UCSD-AML1 (cell line): ENCODE data around the gene GNG13.
"Not testable (repeated sequence)": the region's sequence is repeated elsewhere in the genome, so short reads cannot be mapped to it uniquely, and the experiment has no call there.

Experiments used
- DNase-seq: peaks from one replicate; lab custom pipeline; 2025; ENCODE audit not compliant: unreplicated experiment; lab: John Stamatoyannopoulos, UW

The GNG13 gene, protein sequence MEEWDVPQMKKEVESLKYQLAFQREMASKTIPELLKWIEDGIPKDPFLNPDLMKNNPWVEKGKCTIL

DNA sequence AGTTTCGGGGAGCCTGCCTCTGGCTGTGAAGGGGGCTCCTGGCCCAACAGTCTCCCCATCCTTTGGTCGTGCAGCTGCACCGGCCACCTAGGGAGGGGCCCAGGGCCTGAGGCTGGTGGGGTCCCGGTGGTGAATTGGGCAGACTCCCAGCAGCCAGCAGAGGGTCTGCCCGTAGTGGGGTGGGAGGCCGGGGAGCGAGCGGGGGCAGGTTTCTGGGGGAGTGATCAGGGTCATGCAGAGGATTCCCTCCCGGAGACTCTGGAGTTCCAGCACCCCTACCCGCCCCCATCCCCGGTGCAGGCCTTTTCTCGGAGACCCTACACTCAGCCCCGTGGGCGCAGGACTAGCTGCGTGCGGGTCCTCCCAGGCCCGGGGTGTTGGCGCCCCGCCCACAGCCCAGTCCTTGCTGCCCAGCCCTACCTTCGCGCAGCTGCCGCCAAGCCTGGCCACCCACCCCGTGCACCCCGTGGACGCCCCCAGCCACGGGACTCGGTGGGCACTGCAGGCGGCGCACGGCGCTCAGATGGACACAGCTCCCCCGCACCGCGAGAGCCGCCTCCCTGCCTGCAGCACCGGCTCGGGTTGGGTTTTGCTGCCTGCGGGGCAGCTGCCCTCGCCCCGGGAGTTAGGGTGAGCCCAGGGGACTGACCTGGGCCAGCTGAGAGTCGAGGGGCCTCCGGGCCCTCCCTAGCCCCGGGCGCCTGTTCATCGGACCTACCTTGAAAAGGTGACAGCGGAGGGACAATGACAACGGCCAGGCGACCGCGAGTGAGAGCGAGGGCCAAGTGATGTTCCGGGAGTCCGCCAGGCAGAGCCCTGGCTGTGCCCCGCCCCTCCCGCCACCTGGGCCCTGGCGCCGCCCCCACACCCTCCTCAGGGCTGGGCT, at the start of gene GNG13:
TSS of gene GNG13 (minus strand) at position 787 of the 886 bp plus-strand sequence. CDS start 1,657 bp downstream, outside the sequence.
- no peak for DNase-seq

DNA sequence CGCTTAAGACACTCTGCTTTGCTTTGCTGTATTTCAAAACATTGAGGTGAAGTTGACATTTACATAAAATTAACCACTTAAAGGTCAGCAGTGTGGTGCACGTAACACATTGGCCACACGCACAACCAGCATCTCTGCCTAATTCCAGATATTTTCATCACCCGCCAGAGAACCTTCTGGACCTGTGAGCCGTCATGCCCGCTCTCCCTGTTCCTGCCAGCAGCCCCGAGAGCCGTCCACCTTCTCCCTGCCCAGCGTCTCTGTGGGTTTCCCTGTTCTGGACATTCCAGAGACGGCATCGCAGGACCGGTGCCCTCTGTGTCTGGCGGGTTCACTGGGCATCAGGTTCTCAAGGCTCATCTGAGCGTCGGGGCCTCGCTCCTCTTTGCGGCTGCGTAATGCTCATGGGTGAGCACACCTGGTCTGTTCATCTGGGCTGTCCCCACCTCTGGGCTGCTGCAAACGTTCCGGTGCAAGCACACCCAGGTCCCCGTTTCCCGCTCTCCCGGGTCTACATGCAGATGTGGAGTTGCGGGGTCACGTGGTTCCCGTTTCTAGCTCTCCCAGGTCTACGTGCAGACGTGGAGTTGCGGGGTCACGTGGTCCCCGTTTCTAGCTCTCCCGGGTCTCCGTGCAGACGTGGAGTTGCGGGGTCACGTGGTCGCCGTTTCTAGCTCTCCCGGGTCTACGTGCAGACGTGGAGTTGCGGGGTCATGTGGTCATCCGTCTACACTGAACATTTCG, 48.1 kb upstream of the GNG13 start:
- DNase-seq, result no peak

DNA sequence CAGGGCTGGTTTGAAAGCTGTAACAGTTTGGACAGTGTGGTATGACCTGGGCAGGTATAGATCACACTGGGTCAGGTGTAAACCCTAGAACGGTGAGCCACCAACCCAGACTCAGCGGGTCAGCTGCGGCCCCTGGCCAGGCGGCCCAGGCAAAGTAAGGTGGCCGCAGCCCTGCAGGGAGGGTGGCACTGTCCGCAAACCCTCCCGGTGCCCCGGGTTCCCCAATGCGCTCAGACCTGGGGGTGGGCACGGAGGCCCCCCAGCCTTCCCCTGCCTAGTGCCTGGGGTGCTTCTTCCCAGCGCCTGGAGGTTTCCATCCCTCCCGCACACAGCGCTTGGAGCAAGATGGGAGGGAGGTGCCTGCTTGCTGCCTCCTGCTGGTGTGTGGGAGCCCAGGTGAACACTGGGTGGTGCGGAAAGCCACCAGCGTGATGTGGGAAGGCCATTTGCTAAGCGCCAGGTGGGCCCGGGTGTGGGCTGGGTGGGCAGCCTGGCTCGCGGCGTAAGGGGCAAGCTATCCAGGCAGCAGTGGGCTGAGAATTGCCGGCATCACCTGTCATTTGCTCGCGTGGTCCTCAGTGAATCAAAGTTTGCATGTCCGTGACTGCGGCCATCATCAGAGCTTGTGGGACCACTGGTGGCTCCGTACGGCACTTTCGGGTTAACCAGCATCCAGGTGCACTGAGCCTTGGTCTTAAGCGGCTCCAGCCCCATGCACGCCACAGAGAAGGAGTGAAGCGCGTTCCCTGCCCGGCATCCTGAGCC, 47.3 kb upstream of the GNG13 start:
- DNase-seq, result no peak

DNA sequence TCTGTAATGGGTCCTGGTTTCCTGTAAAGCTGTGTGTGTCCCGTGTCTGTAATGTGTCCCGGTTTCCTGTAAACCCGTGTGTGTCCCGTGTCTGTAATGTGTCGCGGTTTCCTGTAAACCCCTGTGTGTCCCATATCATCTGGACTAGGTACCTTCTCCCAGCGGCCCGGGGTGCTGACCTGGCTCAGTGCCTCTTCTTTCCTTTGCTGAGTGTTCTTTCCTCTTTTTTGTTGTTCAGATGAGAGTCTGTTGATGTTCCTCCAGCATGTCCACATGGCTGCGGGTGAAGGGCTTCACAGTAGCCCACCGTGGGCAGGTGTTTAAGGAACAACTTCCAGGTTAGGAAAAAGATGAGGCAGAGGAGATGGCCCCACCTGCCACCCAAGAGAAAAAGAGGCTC, 46.6 kb upstream of the GNG13 start:
- no peak for DNase-seq

- DNase-seq, result no peak
These were observed 44.8 kb upstream of the GNG13 start for GRCh38 chr16:845351-845745.

DNA sequence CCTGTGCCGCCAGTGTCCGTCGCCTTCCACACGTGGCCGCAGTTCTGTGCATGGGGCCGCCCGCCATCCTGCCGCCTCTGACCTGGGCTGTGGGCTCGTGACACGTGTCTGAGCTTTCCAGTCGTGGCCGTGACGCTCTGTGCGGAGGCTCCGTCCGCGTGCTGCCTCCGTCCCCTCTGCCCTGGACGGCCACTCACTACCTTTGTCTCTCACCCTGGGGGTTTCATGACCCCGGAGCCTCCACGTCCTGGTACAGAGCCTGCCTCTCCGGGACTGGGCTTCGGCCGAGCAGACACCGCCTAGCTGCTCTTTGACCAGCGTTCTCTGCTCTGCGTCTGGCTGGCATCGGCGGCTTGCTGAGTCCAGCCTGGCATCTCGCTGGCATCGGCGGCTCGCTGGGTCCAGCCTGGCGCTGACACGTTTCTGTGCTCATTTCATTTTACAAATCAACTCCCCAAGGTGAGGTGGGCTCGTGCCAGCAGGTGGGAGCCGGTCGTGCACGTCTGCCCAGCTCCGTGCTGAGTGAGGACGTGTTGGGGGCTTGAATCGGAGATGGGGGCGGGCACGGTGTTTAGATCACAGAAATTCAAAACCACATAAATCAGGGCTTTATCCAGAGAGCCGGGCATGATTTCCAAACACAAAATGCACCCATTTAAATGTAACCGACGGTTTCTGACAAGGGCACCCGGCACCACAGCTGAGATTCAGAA, 44.3 kb upstream of the GNG13 start:
- no peak for DNase-seq

DNA sequence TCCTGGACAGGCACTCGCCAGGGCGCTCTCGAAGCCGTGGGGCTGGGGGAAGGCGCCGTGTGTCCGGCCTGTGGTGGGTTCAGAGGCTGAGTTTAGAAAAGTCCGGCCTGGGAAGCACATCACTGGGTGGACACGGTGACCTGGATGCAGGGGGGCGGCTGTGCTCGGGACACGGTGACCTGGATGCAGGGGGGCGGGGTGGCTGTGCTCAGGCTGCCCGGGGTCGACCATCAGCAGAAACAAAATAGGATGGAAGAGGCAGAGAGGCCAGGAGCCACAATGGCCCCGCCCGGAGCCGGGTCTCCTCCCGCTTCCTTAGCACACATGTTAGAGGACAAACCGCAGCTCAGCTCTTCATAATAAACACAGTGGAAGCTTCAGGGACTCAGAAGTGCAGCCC, 43.2 kb upstream of the GNG13 start:
- DNase-seq, result no peak

GRCh38 chr16:842711-843560, 42.4 kb upstream of the GNG13 start:
- DNase-seq, result no peak

DNA sequence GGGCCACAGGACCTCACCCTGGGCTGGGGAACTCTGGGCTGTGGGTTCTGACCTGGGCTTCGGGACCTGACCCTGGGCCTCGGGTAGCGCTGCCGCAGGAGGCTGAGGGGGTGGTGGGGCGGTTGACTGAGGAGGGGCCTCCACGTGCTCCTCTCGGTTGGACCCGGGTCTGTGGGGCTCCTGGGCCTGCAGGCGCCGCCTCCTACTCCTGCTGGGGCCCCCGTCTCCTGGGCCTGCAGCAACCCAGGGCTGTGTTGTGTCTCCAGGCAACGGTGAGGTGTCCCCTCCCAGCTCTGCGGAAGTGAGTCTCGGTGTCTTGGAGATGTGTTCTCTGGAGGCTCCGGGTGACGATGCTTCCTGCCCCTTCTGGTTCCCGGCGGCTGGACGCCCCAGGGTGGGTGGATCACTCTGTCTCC, 41.5 kb upstream of the GNG13 start:
- no peak for DNase-seq

- no peak for DNase-seq
These were observed 41.0 kb upstream of the GNG13 start for GRCh38 chr16:841455-842060.

GRCh38 chr16:840561-841454, 40.3 kb upstream of the GNG13 start:
- no peak for DNase-seq

- DNase-seq, result no peak
These were observed 39.3 kb upstream of the GNG13 start for GRCh38 chr16:839643-840408.

DNA sequence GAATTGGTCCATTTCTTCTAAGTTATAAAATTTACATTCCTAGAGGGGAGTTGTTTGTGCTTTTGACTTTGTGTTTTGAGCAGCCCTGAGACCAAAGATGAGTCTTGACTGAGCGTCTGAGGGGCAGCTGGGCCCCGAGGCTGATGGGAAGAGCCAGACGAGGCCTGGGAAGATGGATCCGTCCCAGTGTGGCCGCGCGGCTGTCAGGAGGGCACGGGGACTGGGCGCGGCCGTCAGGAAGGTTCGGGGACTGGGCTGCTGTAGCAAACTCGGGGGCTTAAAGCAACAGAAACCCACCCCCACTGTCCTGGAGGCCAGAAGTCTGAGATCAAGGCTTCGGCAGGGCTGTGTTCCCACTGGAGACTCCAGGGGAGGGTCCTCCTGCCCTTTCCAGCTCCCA, 38.2 kb upstream of the GNG13 start:
- no peak for DNase-seq

- DNase-seq, result not testable (repeated sequence)
These were observed 36.3 kb upstream of the GNG13 start for GRCh38 chr16:836822-837221.

DNA sequence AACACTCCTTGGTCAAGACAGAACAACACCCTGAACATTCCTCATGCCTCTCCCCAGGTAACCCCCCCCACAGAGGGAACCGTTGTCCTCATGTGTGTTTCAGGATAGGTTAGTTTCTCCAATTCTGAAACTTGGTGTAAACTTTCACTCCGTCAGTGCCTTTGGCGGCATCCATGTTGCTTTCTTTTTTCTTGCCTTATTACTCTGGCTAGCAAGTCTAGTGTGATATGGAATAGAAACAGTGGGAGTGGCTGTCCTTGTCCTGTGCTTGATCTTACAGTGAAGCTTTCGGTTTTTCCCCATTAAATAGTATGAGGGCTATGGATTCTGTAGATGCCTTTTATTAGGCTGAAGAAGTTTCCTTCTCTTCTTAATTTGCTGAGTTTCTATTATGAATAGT, 35.7 kb upstream of the GNG13 start:
- no peak for DNase-seq

DNA sequence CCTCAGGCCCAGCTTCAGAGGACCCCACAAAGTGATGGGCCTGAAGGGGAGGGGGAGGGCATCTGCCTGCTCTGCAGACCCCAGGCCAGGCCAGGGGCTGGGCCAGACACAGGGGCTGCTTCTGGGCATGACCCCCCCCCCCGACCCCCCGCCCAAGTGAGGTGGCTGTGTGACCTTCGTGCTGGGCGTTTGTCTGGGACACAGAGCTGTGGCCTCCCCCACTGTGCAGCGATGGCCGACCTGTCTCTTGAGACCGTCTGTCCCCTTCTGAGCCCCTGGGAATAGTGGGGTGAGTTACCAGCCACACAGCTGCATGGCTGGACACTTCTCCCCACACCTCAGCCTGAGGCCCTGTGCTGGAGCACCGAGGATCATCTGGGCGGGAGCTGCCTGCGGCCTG, 34.8 kb upstream of the GNG13 start:
- no peak for DNase-seq

DNA sequence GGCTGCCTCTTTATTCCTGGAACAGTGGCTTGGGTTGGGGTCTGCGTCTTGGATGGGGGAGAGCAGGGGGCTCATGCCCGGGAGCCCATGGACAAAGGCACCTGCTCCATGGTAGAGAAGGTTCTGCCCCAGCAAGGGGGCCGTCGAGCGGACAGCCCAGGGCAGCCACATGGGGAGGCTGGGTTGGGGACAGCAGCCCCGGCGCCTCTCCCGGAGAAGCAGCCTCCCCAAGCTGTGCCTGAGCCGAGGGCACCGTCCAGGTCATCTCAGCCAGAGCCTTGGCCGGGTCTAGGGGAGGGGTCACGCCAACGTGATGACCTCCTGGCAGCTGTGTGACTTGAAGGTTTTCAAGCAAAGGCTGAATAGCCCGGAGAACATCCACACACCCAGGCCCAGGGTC, 32.9 kb upstream of the GNG13 start:
- no peak for DNase-seq
